HG02973 (cell line): ENCODE results near the gene WLS.
"Not testable (repeated sequence)": the region's sequence is repeated elsewhere in the genome, so short reads cannot be mapped to it uniquely, and the experiment has no call there.

Source experiments
- ATAC-seq: cut with Tn5 transposase; IDR thresholded peaks from one replicate; pipeline ENCODE4 v1.9.1; 2021; ENCODE audit warnings: moderate library complexity; ENCODE audit not compliant: unreplicated experiment

Gene WLS

GRCh38 chr1:68201546-68202238 is 30.6 kb downstream of the WLS start:
- ATAC-seq: no peak

DNA sequence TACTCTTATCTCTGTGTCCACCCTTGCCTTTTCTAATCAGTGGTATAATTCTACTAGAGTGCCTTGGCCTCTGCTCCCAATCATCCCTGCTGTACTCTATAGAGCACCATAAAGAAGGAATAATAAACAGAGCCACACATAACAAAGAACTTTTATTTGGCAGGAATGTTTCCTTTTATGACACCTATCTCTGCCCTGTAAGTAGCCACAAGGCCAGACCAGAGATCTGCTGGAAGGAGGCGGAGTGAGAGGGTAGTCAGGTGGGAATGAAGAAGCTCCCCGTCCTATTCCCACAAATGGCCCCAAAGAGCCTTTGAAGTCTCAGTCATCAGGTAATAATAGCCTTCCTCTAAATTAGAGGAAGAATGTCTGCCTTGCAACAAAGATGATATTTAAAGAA is 32.7 kb downstream of the WLS start:
- no peak for ATAC-seq

GRCh38 chr1:68198752-68199151 is 33.6 kb downstream of the WLS start:
- no peak for ATAC-seq

DNA sequence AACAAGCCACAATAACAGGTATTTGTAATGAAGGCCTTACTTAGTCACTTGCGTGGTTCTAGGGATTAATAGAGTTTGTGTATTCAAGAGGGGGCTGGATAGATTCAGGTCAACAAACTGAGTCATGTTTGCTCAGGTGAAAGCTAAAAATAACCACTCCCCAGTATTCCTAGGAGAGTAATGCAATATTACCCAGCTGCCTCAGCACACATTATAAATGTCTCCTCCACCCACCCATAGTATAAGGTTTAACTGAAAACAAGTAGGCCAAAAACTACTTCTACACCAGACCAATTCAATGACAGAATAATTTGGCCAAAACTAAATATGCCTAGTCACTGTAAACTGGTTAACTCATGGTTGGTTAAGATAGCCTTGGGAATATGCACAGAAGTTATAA is 34.4 kb downstream of the WLS start:
- ATAC-seq: no peak

DNA sequence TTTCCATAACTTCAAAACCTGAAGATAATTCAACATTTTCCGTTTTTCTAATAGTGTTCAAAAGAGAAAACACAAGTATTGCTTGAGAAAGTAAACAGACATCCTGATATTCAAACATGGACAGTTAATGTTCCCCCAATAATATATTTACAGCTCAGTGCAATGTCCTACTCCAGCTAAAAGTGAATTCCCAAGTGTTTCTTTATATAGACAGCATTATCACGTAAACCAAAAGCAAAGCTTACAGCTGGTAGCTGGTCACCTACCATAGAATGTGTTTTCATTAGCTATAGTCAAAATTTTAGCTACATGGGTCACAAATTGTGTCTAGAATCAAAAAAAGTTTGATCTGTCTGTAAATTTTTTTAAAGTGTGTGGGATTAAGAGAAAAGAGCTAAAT is 34.9 kb downstream of the WLS start:
- ATAC-seq: no peak

- ATAC-seq: no peak
Measured at GRCh38 chr1:68196676-68197075, 35.6 kb downstream of the WLS start.

DNA sequence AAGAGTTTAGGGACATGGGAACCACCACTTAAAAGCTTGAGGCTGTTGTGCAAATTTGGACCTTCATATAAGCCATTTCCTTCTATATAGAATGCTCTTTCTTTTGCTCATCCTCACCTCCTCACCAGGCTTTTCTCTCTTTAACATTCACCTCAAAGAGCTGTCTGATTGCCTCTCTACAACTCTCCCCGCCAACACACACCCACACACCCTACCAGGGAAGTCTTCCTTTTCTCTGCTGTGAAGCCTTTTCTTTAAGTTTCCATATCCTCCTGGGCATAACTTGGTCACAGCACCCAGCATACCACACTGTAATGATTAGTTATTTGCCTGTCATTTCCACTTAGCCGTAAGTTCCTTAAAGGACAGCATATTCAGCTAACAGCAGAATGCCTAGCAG is 40.6 kb downstream of the WLS start:
- ATAC-seq: no peak

DNA sequence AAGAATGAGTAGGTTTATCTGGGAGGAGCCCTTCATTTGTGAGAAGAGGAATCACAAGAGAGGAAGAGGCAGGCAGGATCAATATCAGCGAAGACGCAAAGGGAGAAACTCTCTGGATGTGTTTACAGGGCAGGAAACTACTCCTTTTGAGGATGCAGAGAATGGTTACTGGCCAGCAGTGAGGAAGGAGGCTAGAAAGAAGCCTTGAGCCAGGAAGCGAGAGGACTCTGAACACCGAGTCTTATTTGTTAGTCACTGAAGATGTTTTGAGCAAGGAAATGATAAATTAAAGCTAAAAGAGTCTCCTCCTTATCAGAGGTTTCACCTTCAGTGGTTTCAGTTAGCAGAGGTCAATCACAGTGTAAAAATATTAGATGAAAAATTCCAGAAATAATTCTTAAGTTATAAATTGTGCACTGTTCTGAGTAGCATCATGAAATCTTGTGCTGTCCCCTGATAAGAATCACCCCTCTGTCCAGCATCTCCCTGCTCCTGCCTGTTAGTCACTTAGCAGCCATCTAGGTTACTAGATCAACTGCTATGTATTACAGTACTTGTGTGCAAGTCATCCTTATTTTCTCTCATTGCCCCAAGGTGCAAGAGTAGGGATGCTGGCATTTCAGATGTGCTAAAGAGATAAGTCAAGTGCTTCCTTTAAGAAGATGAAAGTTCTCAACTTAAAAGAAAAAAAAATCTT is 43.5 kb downstream of the WLS start:
- ATAC-seq: no peak

GRCh38 chr1:68188060-68188538 is 44.2 kb downstream of the WLS start:
- ATAC-seq: no peak

DNA sequence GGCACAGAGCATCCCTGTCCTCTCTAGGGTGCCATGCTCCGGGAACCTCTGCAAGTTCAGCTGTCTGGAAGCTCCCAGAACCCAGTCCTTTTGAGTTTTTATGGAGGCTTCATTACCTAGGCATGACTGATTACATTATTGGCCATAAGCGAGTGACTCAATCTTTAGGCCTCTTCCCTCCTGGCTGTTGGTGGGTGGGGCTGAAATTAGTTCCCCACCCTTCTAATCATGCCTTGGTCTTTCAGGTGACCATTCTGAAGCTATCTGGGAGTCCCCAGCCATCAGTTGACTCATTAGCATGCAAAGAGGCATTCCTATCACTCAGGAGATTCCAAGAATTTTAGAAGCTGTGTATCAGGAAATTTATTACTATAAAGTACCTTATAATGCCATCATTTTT is 46.6 kb downstream of the WLS start:
- ATAC-seq: no peak

GRCh38 chr1:68183895-68184294 is 48.4 kb downstream of the WLS start:
- no peak for ATAC-seq

DNA sequence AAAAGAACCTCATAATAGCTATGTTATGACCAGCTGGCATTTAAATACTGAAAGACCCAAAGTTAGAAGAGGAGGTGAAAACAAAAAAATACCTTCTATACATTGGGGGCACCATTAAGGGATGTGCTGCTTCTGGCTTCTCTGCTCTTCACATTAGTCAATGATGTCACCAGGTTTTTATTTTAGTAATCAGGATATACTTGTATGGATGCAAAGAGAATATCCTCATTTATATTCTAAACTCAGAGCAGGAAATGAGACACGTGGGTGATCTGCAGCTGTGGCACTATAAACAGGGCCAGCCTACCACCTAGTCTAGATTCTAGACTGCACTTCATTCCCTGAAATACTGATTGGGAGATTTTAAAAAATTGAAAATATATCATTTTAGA is 51.2 kb downstream of the WLS start:
- no peak for ATAC-seq

GRCh38 chr1:68180441-68181164 is 51.7 kb downstream of the WLS start:
- no peak for ATAC-seq

DNA sequence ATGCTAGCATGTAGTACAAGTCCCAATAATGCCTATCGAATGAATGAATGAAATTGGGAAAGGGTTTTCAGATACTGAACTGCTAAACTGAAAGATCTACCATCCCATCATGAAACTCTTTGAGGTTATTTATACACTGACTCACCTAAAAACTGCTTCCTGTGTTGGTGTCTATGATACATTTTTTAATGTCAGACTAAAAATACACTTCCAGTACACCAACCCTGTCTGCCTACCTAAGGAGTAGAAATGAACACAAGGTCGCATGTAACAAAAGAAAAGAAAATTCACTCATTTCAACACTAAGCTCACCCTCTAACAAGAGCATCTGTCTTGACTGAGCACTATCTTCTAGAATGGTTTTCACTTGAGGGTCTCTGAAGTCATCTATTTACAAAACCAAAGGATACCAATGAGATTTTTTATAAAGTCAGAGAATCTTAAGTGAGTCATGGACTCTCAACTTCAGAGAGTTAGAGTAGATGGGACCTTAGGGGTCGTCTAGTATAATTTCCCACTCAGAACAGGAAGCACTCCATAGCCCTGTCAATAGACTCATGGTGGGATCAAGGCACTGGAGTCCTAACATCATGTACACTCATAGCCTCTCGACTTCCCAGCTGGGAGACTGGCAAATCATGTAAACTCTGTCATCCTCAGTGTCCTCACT is 53.4 kb downstream of the WLS start:
- no peak for ATAC-seq

DNA sequence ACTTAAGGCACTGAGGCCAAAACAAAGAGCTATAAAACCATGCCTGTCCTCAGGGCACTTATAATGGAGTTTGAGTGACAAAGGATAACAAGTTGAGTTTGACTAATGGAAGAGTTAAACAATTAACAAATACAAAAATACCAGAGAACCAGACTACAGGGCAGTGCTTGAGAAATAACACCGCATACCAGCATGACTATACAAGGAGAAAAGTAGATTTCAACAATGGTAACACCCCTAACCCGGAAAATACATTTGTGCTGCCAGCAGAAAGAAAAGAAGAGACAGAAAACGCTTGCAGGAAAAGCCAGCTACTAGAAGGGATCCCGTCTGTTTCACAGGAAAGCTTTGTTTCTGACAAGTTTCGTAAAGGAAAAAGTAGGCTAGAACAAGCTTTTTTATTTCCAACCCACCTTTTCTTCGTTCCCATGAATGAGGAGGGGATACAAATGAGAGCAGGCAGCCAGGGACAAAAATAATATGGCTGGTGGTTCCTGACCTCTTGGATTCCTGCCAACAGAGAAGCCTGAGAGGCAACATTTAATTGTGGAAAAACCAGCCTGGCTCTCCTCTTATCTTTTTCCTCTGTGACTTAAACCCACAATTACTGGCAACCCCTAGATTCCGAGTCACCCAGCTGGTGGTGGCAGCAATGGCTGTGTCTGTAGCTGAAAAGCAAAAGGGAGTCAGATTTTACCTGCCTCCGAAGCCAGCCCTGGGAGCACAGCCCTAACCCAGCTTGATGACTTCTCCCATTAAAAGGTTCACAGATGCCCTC is 56.5 kb downstream of the WLS start:
- no peak for ATAC-seq

- ATAC-seq: no peak
Measured at GRCh38 chr1:68174738-68175113, 57.6 kb downstream of the WLS start.

DNA sequence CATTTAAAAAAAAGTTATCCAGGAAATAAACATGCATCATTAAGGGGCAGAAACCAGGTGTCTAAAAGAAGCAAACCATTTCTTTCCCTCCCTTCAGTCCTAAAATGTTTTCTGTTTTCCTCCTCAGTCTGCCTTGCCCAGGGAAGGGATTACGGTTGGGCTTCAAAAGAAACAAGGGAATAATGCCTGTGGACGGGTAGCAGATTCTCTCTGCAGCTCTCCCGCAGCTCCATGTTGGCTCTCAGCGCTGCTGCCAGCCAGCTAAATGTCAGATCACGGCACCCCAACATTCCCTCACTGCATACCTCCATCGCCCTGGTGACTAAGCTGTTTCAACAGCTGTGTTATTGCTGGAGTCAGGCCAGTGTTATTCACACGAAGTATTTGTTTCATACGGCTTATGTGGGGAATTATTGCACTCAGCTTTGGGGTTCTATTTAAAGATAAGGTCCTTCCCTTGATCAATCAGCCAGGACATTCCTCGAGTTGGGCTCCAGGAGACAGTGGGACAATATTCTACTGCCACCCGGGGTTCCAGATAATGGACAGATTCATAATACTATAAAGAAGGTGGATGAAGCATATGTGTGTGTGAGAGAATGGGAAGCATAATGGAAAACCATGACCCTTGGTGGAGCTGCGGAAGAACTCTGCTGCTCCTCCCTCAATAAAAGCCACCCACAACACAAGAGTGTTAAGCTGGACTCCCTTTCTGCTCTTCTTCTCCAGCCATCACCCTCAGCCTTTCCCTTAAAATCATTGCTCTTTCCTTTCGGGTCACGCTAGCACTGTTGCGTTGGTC is 58.2 kb downstream of the WLS start:
- no peak for ATAC-seq

DNA sequence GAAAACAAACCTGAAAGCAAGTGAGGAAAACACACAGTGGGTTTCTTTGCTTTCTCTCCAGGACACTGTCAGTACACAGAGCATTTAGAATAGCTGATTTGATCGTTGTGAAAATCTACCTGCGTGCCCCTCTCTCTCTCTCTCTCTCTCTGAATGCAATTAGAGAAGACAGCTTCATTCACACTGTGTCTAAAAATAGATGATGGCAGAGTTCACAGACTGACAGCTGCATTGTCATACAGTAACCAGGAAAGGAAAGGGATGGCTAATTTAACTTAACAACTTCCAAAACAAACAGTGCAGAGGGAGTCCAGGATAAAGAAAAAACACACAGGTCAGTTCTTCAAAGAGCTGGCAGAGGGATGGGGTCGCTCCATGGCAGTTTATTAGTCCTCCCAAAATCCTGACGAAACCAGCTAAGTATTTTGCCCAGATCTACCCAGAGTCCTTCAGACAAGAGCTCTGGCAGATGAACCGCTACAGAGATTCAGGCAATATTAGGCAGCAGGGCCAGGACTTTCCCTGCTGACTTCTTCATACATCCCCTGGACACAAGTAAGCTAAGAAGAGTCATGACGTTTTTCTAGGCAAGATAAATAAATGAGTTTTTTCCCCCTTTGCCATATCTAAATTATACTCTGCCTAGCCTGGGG is 58.9 kb downstream of the WLS start:
- ATAC-seq: no peak

DNA sequence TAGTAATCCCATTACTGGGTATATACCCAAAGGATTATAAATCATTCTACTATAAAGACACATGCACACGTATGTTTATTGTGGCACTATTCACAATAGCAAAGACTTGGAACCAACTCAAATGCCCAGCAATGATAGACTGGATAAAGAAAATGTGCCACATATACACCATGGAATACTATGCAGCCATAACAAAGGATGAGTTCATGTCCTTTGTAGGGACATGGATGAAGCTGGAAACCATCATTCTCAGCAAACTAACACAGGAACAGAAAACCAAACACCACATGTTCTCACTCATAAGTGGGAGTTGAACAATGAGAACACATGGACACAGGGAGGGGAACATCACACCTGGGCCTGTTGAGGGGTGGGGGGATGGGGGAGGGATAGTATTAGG is 60.5 kb downstream of the WLS start:
- ATAC-seq: not testable (repeated sequence)
